PC-9 (cell line): Measurements from ENCODE around the gene CARMIL1.

ENCODE experiments used
- EZH2 ChIP-seq: fragments of 200-600 bp; sonication (generic); IDR thresholded peaks from 2 replicates; pipeline ENCODE4 v1.8.0; 2017; ENCODE audit warnings: antibody characterized with exemption, low read depth
- TF ChIP-seq, protein P1 (sequence below): fragments of 200-600 bp; sonication (generic); conservative IDR thresholded peaks from 2 replicates; pipeline ENCODE4 v1.6.1; 2017; ENCODE audit warnings: mixed run types, antibody characterized with exemption, mild to moderate bottlenecking, moderate library complexity

DNA sequence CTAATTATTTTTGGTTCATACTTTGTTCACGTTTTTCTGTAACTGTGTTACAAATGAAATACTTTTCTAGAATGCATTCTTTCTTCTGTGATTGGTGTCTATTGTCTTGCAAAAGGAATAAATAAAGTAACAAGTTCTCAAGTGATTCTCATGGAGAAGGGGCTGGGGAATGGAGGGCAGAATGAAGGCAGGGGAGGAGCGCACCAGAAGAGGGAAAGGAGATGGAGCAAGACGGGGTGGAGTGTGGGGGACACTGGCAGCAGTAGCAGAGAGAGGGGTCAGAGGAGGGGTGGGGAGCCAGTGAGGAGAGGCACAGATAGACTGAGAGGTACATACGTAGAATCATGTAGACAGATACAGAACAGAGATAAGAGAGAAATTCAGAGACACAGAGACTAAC lies 136.5 kb downstream of the CARMIL1 start:
- no peak for TF ChIP-seq EZH2
- TF ChIP-seq, protein P1, sequence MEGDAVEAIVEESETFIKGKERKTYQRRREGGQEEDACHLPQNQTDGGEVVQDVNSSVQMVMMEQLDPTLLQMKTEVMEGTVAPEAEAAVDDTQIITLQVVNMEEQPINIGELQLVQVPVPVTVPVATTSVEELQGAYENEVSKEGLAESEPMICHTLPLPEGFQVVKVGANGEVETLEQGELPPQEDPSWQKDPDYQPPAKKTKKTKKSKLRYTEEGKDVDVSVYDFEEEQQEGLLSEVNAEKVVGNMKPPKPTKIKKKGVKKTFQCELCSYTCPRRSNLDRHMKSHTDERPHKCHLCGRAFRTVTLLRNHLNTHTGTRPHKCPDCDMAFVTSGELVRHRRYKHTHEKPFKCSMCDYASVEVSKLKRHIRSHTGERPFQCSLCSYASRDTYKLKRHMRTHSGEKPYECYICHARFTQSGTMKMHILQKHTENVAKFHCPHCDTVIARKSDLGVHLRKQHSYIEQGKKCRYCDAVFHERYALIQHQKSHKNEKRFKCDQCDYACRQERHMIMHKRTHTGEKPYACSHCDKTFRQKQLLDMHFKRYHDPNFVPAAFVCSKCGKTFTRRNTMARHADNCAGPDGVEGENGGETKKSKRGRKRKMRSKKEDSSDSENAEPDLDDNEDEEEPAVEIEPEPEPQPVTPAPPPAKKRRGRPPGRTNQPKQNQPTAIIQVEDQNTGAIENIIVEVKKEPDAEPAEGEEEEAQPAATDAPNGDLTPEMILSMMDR: no peak
